Right hindlimb (tissue), 1 donor: Measurements from ENCODE around the gene CHEK2.
"Not testable (repeated sequence)": the region's sequence is repeated elsewhere in the genome, so short reads cannot be mapped to it uniquely, and the experiment has no call there.

Experiments used
- DNase-seq: peaks from one replicate; pipeline ENCODE4 v3.0.0-alpha.2; 2018

Gene CHEK2

DNA sequence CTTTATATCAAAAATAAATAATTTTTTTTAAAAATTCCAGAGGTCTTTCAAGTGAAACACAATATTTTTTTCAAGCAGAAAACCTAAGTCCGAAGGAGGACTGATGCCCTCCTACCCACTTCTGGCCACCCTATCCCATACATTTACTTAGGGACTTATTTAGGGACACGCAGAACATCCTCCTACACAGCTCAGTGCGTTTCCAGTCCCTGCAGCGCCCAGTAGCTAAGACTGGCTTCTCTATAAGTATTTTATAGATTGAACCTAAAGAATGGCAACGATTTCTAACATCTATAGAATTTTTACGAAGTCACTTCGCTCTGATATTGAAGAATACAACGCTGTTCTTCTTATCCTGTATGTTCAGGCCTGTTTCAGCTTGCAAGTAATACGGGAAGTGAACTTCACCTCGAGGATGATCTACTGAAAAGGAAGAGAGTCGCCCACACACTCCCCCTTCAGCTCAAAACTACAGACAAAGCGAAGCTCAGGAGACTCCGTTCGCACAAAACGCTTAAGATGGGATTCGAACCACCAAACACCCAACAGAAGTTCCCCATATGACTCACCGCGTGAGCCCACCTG lies 328 bp downstream of the CHEK2 start:
- no peak for DNase-seq

GRCh38 chr22:28738876-28739275 lies 2.7 kb downstream of the CHEK2 start:
- not testable (repeated sequence) for DNase-seq

DNA sequence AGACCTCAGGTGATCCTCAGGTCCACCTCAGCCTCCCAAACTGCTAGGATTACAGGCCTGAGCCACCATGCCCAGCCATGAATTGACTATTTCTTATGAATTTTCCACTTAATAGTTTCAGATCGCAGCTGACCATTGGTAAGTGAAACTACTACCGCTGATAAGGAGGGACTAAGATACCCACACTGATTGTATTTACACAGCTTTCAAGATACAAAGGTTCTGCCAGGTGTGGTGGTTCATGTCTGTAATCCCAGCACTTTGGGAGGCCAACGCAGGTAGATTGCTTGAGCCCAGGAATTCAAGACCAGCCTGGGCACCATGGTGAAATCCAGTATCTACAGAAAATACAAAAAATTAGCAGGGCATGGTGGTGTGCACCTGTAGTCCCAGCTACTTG lies 3.9 kb downstream of the CHEK2 start:
- DNase-seq, result no peak

- DNase-seq, result no peak
These were observed 5.1 kb downstream of the CHEK2 start for GRCh38 chr22:28736301-28737155.

DNA sequence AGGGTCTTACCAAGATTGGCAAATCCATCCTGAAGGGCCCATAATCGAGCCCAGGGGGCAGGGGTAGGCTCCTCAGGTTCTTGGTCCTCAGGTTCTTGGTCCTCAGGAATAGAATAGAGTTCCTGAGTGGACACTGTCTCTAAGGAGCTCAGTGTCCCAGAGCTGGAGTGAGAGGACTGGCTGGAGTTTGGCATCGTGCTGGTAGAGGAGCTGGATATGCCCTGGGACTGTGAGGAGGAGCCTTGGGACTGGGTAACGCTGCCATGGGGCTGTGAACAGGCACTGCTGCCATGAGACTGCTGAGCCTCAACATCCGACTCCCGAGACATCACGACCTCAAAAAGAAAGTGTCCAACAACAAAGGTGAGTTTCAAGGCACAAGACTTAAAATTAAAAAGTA lies 7.2 kb downstream of the CHEK2 start:
- DNase-seq, result no peak

- no peak for DNase-seq
These were observed 11.4 kb downstream of the CHEK2 start for GRCh38 chr22:28730179-28730578.

DNA sequence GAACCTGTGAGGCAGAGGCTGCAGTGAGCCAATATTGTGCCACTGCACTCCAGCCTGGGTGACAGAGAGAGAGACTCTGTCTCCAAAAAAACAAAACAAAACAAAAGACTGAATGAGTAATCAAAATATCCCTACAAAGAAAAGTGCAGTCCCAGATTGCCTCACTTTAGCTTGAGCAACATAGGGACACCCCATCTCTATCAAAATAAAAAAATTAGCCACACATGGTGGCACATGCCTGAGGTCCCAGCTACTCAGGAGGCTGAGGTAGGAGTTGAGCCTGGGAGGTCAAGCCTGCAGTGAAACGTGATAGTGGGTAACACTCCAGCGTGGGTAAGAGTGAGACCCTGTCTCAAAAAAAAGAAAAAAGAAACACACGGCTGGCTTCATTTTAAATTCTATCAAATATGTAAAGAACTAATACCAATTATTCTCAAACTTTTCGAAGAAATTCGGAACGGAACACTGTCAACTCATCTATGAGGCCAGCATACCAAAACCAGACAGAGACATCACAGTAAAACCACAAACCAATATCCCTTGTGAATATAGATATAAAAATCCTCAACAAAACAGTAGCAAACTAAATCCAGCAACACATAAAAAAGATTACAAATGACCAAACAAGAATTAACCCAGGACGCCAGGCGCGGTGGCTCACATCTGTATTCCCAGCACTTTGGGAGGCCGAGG lies 12.9 kb downstream of the CHEK2 start:
- DNase-seq, result no peak

GRCh38 chr22:28728002-28728401 lies 13.6 kb downstream of the CHEK2 start:
- DNase-seq, result no peak

GRCh38 chr22:28718044-28718443 lies 23.6 kb downstream of the CHEK2 start:
- DNase-seq, result no peak

DNA sequence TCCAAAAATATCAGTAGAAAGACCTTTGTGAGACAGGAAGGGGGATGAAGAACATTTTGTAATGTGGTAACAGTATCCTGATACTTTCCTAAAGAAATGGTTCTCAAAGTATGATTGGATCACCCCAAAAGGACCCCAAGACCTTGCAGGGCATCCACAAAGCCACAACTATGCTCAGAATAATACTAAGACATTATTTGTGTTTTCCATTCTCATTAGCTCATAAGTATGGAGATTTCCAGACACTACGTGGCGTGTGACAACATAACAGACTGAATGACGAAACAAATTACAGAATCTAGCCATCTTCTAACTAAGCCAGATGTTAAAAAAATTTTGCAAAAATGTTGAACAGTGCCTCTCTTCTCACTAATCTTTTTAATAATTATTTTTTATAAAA lies 24.9 kb downstream of the CHEK2 start:
- DNase-seq, result no peak

DNA sequence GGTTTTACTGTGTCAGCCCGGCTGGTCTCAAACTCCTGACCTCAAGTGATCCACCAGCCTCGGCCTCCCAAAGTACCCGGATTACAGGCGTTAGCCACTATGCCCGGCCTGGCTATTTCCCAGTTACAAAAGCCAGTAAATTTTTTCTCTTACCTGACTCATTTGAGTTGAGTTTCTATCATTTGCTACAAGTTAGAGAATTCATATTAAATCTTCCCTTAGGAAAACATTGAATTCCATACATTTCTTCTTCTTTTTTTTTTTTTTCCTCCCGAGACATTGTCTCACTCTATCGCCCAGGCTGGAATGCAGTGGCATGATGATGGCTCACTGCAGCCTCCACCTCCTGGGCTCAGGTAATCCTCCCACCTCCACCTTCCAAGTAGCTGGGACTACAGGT lies 26.0 kb downstream of the CHEK2 start:
- no peak for DNase-seq

DNA sequence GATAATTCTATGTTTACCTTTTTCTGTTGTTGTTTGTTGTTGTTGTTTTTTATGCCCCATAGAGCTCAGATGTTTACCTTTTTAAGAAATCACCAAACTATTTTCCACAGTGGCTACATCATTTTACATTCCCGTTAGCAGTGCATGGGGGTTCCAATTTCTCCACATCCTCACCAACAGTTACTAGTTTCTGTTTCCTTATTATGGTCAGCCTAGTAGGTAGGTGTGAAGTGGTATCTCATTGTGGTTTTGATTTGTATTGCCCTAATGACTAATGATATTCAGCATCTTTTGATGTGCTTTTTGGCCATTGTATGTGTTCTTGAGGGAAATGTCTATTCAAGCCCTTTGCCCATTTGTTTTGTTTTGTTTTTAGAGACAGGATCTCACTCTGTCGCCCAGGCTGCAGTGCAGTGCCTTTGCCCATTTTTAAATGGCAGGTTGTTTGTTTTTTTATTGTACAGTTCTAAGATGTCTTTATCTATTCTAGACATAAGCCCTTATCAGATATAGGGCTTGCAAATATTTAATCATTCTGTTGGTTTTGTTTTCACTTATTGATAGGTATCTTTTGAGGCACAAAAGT lies 27.5 kb downstream of the CHEK2 start:
- DNase-seq, result no peak

- no peak for DNase-seq
These were observed 29.5 kb downstream of the CHEK2 start for GRCh38 chr22:28711820-28712777.

DNA sequence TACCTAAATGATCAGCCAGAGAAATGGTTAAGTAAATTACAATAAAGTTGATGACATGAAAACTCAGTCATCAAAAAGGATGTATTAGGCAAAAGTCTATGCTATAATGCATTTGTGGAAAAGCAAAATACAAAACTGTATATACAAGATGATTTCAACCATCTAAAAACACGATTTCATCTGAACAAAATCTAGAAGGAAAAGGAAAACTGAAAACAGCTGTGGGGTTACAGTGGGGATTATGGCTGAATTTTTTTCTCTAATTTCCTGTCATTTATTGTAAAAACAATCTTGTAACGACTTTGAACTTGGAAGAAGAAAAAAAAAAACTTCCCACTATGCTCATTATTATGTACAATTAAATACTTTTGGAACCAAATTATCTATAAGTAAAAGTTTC lies 30.3 kb downstream of the CHEK2 start:
- no peak for DNase-seq

- no peak for DNase-seq
These were observed 30.9 kb downstream of the CHEK2 start for GRCh38 chr22:28710576-28711191.

- DNase-seq, result no peak
These were observed 31.5 kb downstream of the CHEK2 start for GRCh38 chr22:28710107-28710506.

DNA sequence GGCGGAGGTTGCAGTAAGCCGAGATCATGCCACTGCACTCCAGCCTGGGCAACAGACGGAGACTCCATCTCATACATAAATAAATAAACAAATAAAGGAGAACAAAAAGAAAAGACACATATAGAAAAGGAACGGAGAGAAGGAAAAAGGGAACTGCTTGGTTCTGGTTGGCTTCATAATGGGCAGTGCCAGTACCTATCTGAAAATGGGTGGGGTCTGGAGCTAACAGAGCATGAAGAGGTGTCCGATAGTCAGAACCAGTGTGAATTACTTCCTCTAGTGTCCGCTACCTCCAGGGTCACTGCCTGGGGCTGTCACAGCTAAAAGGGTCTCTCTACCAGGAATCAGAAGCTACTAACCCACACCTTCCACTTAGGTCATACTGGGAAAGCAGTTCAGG lies 34.8 kb downstream of the CHEK2 start:
- no peak for DNase-seq

- no peak for DNase-seq
These were observed 38.2 kb downstream of the CHEK2 start for GRCh38 chr22:28703436-28703835.

DNA sequence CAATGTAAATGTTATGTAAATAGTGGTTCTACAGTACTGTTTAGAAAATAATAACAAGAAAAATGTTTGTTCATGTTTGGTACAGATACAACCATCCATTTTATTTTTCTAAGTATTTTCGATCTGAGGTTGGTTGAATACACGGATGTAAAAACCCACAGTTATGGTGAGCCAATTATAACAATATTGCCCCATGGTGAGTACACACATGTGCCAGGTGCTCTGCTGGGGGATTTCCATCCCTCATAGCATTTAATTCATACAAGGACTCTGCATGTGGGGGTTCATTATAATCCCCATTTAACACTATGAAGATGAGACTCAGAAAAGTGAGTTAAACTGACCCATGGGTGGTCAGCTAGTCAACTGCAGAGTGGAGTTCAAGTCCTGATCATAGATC lies 38.7 kb downstream of the CHEK2 start:
- no peak for DNase-seq

DNA sequence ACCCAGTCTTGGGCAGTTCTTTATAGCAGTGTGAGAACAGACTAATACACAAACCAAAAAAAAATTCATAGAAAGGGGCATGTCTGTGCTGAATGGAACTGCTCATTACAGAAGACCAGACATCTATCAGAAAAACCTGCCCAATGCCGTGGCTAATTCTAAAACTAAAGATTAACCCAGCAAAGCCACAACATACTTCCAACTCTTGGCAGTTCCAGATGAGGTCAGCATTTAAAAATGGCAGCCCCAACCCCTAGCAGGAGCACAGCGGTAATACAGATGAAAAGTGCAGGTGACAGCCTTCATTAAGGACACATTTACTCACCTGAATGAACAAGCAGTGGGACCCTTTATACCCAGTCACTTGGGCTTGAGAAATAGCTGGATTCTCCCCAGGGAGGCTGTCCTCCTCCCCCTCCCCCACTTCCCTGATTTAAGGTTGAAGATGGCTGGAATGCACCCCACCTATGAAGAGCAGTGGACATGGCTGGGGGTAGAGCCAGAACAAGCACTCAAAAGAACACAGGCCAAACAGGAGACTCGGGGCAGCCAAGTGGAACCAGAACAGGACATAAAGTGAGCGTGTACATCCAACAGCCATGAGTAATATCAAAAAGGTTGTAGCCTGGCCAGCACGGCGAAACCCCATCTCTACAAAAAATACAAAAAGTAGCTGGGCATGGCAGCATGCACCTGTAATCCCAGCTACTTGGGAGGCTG lies 48.4 kb downstream of the CHEK2 start:
- not testable (repeated sequence) for DNase-seq

GRCh38 chr22:28689796-28690195 lies 51.8 kb downstream of the CHEK2 start:
- DNase-seq, result not testable (repeated sequence)
